IMR-90 (cell line): ENCODE results near the gene HOXD3. TPM values are rescaled to one million over a fixed set of nuclear protein-coding genes. Genes with fewer than 3 reads are reported as not detected.

Experiments
- ATAC-seq: fragments of 200-7000 bp; cut with Tn5 transposase; 2 replicates; pipeline ENCODE4 v1.9.1; 2020; ENCODE audit warnings: low read depth, mild to moderate bottlenecking, moderate library complexity
- BruUV-seq: library from RNA; stranded (reverse); fragments of 400-500 nt; replicated peaks from 2 replicates; lab custom pipeline; 2021; lab: Mats Ljungman, UMichigan
- CTCF ChIA-PET: fragments of 300-600 bp; formaldehyde crosslinking; extraction: SDS; loops from one replicate; lab custom pipeline; 2021; ENCODE audit warnings: antibody characterized with exemption; lab: Yijun Ruan, JAX
- POLR2A ChIA-PET: fragments of 300-600 bp; sonication (Branson Sonifier 250); formaldehyde crosslinking; loops from one replicate; lab custom pipeline; 2022; ENCODE audit warnings: antibody characterized with exemption; ENCODE audit not compliant: unreplicated experiment; lab: Charles Lee
- DNase-seq: peaks from one replicate; pipeline ENCODE4 v3.0.0; 2013
- H2AFZ ChIP-seq: replicated peaks from 2 replicates; pipeline ENCODE3; 2013; ENCODE audit warnings: low read length, mild to moderate bottlenecking; ENCODE audit not compliant: poor library complexity
- H2AK5ac ChIP-seq: 2 replicates; pipeline ENCODE4 v1.6.1; 2013; ENCODE audit warnings: low read depth, low read length, inconsistent platforms
- H2AK9ac ChIP-seq: replicated peaks from 2 replicates; pipeline ENCODE3; 2013; ENCODE audit warnings: mild to moderate bottlenecking, low read depth, low read length, moderate library complexity; ENCODE audit not compliant: poor library complexity
- H2BK120ac ChIP-seq: 2 replicates; pipeline ENCODE4 v1.6.1; 2013; ENCODE audit warnings: low read depth, low read length, inconsistent platforms
- H2BK15ac ChIP-seq: 3 replicates; pipeline ENCODE4 v1.6.1; 2013; ENCODE audit warnings: low read depth, low read length, inconsistent platforms
- H2BK20ac ChIP-seq: 2 replicates; pipeline ENCODE4 v1.6.1; 2013; ENCODE audit warnings: low read depth, mild to moderate bottlenecking, inconsistent platforms, low read length, moderate library complexity
- H2BK5ac ChIP-seq: 2 replicates; pipeline ENCODE4 v1.6.1; 2013; ENCODE audit warnings: mild to moderate bottlenecking, low read depth, low read length, inconsistent platforms; ENCODE audit not compliant: poor library complexity, severe bottlenecking
- H3K14ac ChIP-seq: replicated peaks from 2 replicates; pipeline ENCODE4 v1.6.1; 2013; ENCODE audit warnings: low read depth, low read length, inconsistent platforms
- H3K18ac ChIP-seq: 2 replicates; pipeline ENCODE4 v1.6.1; 2013; ENCODE audit warnings: low read depth, low read length, control low read depth
- H3K23ac ChIP-seq: 2 replicates; pipeline ENCODE4 v1.6.1; 2013; ENCODE audit warnings: low read depth, low read length, inconsistent platforms
- H3K27ac ChIP-seq: 2 replicates; pipeline ENCODE4 v1.5.1; 2013; ENCODE audit warnings: mild to moderate bottlenecking, control low read depth, low read length; ENCODE audit not compliant: insufficient read depth
- H3K27me3 ChIP-seq: 2 replicates; pipeline ENCODE4 v1.6.1; 2013; ENCODE audit warnings: low read length; ENCODE audit not compliant: control insufficient read depth, insufficient read depth
- H3K36me3 ChIP-seq: 2 replicates; pipeline ENCODE4 v1.6.1; 2013; ENCODE audit warnings: low read length, mixed read lengths; ENCODE audit not compliant: control insufficient read depth, insufficient read depth
- H3K4ac ChIP-seq: 2 replicates; pipeline ENCODE4 v1.6.1; 2013; ENCODE audit warnings: low read depth, low read length, inconsistent platforms
- H3K4me1 ChIP-seq: 2 replicates; pipeline ENCODE4 v1.6.1; 2013; ENCODE audit warnings: low read length, mixed read lengths; ENCODE audit not compliant: control insufficient read depth, insufficient read depth
- H3K4me2 ChIP-seq: 2 replicates; pipeline ENCODE4 v1.6.1; 2013; ENCODE audit warnings: low read depth, mild to moderate bottlenecking, control low read depth, low read length, moderate library complexity
- H3K4me3 ChIP-seq: 2 replicates; pipeline ENCODE4 v1.5.1; 2013; ENCODE audit warnings: low read depth, mild to moderate bottlenecking, control low read depth, low read length, moderate library complexity; ENCODE audit not compliant: insufficient read depth
- H3K56ac ChIP-seq: 2 replicates; pipeline ENCODE4 v1.6.1; 2013; ENCODE audit warnings: low read length, inconsistent platforms; ENCODE audit not compliant: insufficient read depth; ENCODE audit errors: extremely low read depth
- H3K79me1 ChIP-seq, 2 experiments: 2 replicates each; pipeline ENCODE4 v1.6.1; 2013; ENCODE audit warnings: low read length in 2 of 2, inconsistent platforms in 1 of 2, low read depth in 1 of 2
- H3K9ac ChIP-seq: 2 replicates; pipeline ENCODE4 v1.6.1; 2013; ENCODE audit warnings: low read depth, low read length, control low read depth
- H3K9me1 ChIP-seq: 2 replicates; pipeline ENCODE4 v1.6.1; 2013; ENCODE audit warnings: low read length, inconsistent platforms; ENCODE audit not compliant: insufficient read depth
- H3K9me3 ChIP-seq: 2 replicates; pipeline ENCODE4 v1.6.1; 2013; ENCODE audit warnings: low read length; ENCODE audit not compliant: control insufficient read depth, insufficient read depth
- H4K20me1 ChIP-seq: 2 replicates; pipeline ENCODE4 v1.6.1; 2013; ENCODE audit warnings: low read length, inconsistent platforms; ENCODE audit not compliant: insufficient read depth
- H4K5ac ChIP-seq: 2 replicates; pipeline ENCODE4 v1.6.1; 2013; ENCODE audit warnings: mild to moderate bottlenecking, low read depth, low read length, control low read depth
- H4K8ac ChIP-seq, 2 experiments: 2 replicates each; pipeline ENCODE4 v1.6.1; 2013; ENCODE audit warnings: low read depth in 2 of 2, low read length in 2 of 2, control low read depth in 1 of 2, inconsistent platforms in 1 of 2
- H4K91ac ChIP-seq: 2 replicates; pipeline ENCODE4 v1.6.1; 2013; ENCODE audit warnings: low read depth, low read length, inconsistent platforms; ENCODE audit not compliant: insufficient read depth
- CHD1 ChIP-seq: IDR thresholded peaks from 2 replicates; pipeline ENCODE4 v1.6.1; 2012; ENCODE audit warnings: low read depth, low read length, improper control_type of control experiment
- ELK1 ChIP-seq: fragments of 150-350 bp; IDR thresholded peaks from 2 replicates; pipeline ENCODE4 v1.6.1; 2016; ENCODE audit warnings: low read depth, mild to moderate bottlenecking, low read length, moderate library complexity, borderline replicate concordance
- FOS ChIP-seq: fragments of 150-350 bp; IDR thresholded peaks from 2 replicates; pipeline ENCODE4 v1.6.1; 2016; ENCODE audit warnings: low read depth, low read length
- MAFK ChIP-seq: IDR thresholded peaks from 2 replicates; pipeline ENCODE4 v1.6.1; 2012; ENCODE audit warnings: low read depth, low read length, improper control_type of control experiment
- MAZ ChIP-seq: IDR thresholded peaks from 2 replicates; pipeline ENCODE4 v1.6.1; 2012; ENCODE audit warnings: low read depth, mild to moderate bottlenecking, low read length, improper control_type of control experiment, moderate library complexity, borderline replicate concordance
- NFE2L2 ChIP-seq: fragments of 150-350 bp; IDR thresholded peaks from 2 replicates; pipeline ENCODE4 v1.6.1; 2016; ENCODE audit warnings: low read depth, mild to moderate bottlenecking, low read length
- WGBS, 2 experiments: methylation state at CpG; one replicate each; pipeline versions ENCODE4 v1.1.5 to v1.1.7; 2013; ENCODE audit warnings: missing lambda C conversion rate in 2 of 2; ENCODE audit not compliant: insufficient read length in 1 of 2; ENCODE audit errors: extremely low coverage in 2 of 2; 5-methylcytosine and 5-hydroxymethylcytosine counted together
- dilution Hi-C: fragments of 300-500 bp; cut with HindIII; formaldehyde crosslinking; loops from one replicate; pipeline ENCODE4 v1.14.3; 2018; ENCODE audit warnings: low sequenced_read_pairs; ENCODE audit not compliant: unreplicated experiment
- in situ Hi-C: fragments of 300-500 bp; cut with MboI; formaldehyde crosslinking; loops from 3 replicates; pipeline ENCODE4 v1.14.3; 2019; ENCODE audit warnings: low sequenced_read_pairs, inconsistent platforms, mixed read lengths
- intact Hi-C: fragments of 100-400 bp; cut with micrococcal nuclease; formaldehyde crosslinking; loops from 2 replicates; pipeline ENCODE4 v1.10.0; 2022
- polyA plus RNA-seq, 3 experiments: library from polyadenylated mRNA; depleted of rRNA; stranded (reverse); fragments of >200 nt; gene quantifications; 2 replicates each; pipeline ENCODE4 v1.2.3, GENCODE V29; 2012; ENCODE audit warnings: low replicate concordance in 1 of 3
- total RNA-seq: library from RNA; depleted of rRNA; stranded (reverse); fragments of >200 nt; gene quantifications from 2 replicates; pipeline ENCODE4 v1.2.3, GENCODE V29; 2012

HOXD3 gene
- total and polyA plus RNA-seq, 2 of the 4 experiments (the other 2 are of a cell fraction): not detected

DNA sequence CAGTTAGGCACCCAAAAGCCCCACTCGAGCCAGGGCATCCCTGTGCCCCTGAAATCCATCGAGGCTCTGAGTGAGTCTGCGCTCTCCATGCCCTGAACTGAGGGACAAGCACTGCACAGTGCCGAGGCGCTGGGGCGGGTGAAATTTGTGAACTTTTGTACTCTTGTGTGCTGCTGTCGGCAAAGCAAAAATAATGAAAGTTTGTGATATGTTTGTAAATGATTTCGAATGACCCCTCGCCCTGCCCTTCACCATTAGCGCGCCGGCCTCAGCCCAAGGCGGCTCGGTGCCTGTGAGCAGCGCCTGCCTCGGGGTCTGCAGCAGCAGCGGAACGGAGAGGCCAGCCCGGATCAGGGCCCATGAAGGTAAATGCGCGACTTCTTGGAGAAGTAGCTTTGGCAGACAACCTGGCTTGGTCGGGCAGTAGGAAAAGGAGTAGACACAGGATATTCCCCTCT lies 7.6 kb upstream of the HOXD3 start:
- intact Hi-C loops (no loop called here), in situ Hi-C loops (no loop called here), dilution Hi-C loops (no loop called here)
- TF ChIP-seq FOS (no peak), MAZ (no peak), MAFK (no peak), ELK1 (no peak), CHD1 (no peak), NFE2L2 (no peak)
- Histone ChIP-seq H2AK5ac (no peak overlapping the region), H2BK20ac (no peak overlapping the region), H2AFZ (no peak overlapping the region), H3K4me2 (no peak overlapping the region), H3K27ac (no peak overlapping the region), H2BK120ac (no peak overlapping the region), H3K14ac (no peak overlapping the region), H3K36me3 (no peaks in the 10 kb centered on the region), H3K4me3 (no peak overlapping the region), H2AK9ac (no peak overlapping the region), H3K4me1 (no peaks in the 10 kb centered on the region), H3K4ac (no peak overlapping the region), H4K8ac (no peak overlapping the region), H2BK15ac (no peak overlapping the region), H4K20me1 (no peaks in the 10 kb centered on the region), H3K9me1 (no peaks in the 10 kb centered on the region), H4K5ac (no peak overlapping the region), H3K27me3 (peaks cover 85% of the 10 kb centered on the region), H3K9me3 (peaks cover 8% of the 10 kb centered on the region), H2BK5ac (no peak overlapping the region), H3K9ac (no peak overlapping the region), H4K91ac (no peak overlapping the region), H3K79me1 (no peaks in the 10 kb centered on the region), H3K23ac (no peak overlapping the region), H3K56ac (no peak overlapping the region), H3K18ac (no peak overlapping the region)
- WGBS, 2 experiments: 8% methylated on average over 12 of the region's 22 CpGs; no CpG with 5 or more reads in 1 of the 2 experiments
- CTCF ChIA-PET: no interaction called here
- ATAC-seq: no peak
- no TSS peak for BruUV-seq
- no peak for DNase-seq
- POLR2A ChIA-PET: no interaction called here
